ENCODE measurements around the gene EIPR1.
"Not testable (repeated sequence)": the region's sequence is repeated elsewhere in the genome, so short reads cannot be mapped to it uniquely, and the experiment has no call there.

EIPR1 gene

DNA sequence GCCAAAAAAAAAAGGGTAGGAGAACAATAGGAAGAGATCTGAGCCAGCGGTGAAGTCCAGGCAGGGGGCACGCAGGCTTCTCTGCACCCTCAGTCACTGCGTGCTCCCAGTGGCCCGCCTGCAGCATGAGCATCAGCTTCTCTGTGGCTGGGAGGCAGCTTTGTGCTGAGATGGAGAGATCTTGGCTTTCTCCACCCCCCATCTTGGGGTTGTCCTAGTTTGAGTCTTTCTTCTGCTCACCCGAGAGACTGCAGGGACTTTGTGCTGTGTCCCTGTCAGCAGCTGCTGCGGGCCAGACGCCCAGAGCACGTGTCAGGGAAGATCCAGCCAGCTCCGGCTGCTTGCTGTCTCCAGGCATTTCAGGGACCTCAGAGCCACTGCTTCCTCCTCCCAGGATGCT, 22.2 kb upstream of the EIPR1 start:
- DNase-seq: no peak

DNA sequence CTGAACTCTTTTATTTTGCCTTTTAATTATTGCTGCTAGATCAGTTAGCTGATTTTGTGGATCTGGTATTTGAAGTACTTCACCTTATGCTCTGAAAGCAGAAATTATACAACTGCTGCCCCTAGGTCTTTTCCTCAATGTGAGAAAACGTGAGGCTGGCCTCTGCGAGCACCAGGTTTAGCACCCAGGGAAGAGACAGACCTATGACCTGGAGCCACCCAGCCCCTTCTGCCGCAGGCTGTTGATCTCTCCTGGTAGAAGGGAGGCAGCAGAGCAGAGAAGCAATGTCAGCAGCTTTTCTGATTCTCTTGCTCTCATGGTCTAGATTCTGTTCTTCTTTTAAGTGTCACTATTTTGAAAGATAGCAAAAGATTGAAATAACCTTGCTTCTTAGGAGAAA, 21.8 kb upstream of the EIPR1 start:
- no peak for DNase-seq

DNA sequence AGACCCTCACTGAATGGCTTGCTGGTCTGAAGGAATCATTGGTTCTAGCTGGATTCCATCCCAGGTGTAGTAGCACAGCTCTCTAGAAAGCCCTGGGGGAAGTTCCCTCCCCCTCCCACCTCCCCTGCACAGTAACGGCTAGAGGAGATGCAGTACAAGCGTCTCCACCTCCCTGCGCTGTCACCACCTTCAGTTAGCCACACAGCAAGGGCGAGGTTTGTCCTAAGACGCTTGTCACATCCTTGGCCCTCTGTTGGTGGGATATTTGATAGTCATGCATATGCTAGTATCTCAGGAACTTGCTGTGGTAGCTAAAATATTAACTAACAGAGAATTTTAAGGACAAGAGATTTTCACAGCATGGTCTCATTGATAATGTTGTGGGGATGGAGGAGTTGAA, 21.2 kb upstream of the EIPR1 start:
- no peak for DNase-seq

DNA sequence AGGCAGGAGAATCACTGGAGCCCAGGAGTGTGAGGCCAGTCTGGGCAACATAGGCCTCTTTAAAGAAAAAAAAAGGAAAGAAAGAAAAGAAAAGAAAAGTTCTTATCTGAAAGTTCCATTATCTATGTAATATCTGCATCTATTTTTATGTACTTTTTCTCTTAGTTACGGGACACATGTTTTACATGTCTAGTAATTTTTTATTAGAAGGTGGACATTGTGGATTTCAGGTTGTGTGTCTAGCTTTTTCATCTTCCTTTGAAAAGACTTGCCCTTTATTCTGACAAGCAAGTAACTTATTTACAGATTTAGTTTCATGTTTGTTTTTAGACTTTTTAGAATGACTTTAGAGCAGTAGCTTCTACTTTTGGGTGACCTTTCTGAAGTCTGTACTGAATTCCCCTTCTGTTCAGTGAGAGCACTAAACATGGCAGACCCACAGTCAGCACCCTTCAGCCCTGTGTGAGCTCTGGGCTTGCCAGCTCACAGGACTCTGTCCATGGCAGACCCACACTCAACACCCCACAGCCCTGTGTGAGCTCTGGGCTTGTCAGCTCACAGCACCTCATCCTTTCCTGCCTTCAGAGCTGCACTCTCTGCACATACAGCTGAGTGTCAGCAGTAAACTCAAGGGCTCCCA, 19.4 kb upstream of the EIPR1 start:
- DNase-seq: no peak

DNA sequence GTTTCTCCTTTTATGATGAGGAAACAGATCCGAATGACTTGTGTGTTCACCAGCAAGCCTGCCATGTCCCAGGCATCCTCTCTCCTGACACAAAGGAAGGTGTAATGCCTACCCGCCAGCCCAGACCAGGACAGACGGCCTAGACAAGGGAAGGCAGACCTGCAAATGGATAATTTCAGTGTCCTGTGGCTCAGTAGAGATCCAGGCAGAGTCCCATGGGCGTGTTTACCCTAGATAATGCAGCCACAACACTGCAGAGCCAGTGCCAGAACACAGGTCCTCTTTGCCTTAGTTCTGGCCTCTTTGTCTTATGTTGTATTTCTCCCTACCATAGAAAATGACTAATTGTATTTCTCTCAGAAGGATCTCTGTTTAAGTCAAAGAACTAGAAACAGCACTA, 14.6 kb upstream of the EIPR1 start:
- no peak for DNase-seq

DNA sequence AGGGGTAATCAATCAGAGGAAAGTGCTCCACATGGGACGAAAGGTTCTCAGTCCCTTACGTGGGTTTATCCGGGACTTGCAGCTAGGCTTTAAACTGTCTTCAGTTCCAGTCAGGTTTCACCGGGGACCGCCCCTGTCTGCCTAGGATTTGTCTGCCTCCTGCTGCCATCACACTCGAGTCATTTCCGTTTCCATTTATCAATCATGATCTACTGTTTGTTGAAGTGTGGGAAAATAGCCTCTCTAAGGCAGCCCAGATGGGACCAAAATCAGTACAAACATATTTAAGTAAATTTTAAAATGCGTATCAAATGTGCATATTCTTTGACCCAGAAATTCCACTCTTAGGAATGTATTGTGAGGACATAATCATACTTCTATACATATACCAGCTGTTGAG, 12.4 kb upstream of the EIPR1 start:
- DNase-seq: no peak

DNA sequence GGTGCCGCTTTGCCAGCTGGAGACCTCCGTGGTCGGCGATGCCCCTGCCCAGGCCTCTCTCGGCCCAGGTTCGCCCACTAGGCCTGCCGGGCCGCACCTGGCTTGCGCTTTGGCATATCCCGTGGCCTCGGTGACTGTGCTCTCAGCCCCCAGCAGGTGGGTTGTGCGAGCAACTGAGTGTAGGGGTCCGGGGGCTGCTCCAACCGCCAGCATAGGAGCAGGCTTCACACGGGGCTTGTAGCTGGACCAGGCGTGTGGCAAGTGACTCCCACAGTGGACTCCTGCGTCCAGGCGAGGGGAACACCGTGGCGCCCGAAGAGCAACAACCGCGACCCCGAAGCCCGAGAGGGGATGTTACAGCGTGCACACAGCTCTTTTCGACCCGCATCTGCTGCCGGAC, 11.6 kb upstream of the EIPR1 start:
- no peak for DNase-seq

DNA sequence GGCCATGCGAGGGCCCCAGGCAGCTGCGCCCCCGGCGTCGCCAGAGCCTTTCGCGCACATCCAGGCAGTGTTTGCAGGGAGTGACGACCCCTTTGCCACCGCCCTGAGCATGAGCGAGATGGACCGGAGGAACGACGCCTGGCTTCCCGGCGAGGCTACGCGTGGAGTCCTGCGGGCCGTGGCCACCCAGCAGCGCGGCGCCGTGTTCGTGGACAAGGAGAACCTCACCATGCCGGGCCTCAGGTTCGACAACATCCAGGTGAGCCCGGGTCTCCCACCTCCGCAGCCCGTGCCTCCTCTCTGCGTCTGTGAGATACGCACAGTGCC, 10.8 kb upstream of the EIPR1 start:
- DNase-seq: no peak

DNA sequence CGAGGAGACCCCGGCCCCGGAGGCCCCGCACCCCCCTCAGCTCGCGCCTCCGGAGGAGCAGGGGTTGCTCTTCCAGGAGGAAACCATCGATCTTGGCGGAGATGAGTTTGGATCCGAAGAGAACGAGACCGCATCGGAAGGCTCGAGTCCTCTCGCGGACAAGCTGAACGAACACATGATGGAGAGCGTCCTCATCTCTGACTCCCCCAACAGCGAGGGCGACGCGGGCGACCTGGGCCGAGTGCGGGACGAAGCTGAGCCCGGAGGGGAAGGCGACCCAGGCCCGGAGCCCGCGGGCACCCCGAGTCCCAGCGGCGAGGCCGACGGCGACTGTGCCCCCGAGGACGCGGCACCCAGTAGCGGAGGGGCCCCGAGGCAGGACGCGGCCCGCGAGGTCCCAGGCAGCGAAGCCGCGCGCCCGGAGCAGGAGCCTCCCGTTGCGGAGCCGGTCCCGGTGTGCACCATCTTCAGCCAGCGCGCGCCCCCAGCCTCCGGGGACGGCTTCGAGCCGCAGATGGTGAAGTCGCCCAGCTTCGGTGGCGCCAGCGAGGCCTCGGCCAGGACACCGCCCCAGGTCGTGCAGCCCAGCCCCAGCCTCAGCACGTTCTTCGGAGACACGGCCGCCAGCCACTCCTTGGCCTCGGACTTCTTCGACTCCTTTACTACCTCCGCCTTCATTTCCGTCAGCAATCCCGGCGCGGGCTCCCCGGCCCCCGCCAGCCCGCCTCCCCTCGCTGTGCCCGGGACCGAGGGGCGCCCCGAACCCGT, 10.2 kb upstream of the EIPR1 start:
- no peak for DNase-seq

DNA sequence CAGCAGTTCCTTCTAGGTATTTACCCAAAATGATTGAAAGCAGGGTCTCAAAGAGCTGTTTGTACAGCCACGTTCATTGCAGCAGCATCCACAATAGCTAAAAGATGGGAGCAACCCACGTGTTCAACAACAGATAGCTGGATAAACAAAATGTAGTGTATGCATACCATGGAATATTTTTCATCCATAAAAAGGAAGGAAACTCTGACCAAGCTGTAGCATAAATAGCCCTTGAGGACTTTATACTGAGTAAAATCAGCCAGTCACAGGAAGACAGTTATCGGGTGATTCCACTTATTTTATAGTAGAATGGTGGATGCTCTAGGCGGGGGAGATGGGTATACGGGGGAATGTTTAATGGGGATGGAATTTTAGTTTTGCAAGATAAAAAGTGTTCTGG, 9.4 kb upstream of the EIPR1 start:
- DNase-seq: no peak

DNA sequence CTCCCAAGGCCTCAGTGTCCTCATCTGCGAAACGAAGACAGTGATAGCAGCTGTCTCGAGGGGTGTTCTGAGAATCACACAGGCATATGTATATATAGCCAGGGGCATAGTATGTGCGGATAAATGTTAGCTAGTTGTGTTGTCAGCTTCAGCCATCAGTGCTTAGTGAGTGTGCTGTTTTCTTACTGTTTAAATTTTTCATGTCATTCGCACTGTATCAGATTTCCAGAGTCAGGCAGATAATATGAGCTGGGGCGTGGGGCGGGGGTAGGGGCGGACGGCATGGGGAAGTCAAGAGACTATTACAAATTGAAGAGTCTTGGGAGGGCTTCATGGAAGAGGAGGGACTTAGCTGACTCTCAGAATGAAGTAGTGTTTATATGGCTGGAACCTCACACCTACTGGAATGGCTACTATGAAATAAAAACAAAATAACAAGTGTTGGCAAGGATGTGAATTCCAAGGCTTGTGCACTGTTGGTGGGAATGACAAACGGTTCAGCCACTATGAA, 8.9 kb upstream of the EIPR1 start:
- no peak for DNase-seq

DNA sequence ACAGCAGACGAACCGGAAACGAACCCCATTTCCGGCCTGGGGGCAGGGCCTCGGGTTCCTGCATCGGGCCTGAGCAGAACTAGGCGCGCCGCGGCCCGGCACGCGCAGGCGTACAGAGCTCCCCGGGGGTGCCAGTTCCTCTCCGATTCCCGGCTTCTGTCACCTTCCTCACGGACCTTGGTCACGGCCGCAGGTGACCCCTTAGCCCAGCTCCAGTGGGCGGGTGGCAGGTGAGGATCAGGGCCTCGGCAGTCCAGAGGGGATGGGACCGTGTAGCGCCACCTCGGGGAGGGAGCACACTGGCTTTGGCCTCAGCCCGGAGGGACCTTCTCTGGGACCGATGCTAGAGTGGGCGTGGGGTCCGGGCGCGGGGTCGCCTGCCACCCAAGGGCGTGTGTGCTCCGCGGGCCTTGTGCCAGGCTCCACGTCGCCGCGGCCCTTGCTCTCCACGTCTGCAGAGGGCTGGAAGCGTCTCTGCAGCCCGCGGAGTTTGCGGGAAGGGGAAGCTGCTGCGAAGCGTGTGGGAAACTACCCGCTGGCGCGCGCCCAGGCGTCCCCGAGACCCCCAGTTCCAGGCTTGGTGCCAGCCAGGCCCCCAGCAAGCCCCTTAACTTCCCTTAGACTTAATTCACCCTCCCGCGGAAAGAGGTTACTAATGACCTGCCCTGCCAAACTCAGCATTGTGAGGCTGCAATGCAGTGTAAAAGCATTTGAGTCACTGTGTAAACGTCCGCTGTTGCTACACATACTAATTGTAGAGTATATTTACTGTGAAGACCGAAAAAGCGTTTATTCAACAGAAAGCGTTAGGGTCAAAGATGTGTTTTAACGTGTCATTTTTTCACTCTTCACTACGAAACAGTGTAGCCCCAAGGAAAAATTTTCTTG, 2.3 kb upstream of the EIPR1 start, which contains the start of gene TRAPPC12:
Gene TRAPPC12, plus strand, starts transcription at position 48 of the 888 bp plus-strand sequence. CDS start 7,930 bp downstream, outside the sequence.
- peak; percentile 67 for DNase-seq

DNA sequence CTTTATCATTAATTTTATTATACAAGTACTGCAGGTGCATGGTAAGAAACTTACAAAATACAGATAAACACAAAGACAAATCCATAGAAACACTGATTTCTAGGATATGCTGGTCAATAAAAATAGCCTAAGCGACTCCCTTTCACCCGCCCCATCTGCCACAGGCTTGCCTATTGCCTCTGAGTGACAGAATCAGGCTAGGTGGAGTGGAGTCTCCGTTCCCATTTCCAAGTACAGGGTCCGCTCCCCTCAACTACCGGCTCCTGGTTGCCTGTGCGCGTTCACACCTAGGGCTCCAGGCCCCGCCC, 1.7 kb upstream of the EIPR1 start:
- DNase-seq: no peak

DNA sequence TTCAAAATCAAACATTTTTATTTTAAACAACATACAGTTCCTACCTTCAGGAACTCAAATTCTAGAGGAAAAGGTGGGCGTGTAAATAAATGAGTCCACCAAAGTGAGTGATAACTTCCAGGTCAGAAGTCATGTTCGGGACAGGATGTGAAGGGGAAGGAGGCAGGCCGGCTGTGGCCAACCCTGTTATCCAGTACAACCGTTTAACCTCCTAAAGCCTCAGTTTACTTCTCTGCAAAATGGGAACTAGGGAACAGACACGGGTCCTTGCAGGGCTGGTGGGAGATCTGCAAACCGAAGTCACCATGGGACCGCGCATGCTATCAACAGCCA, 373 bp downstream of the EIPR1 start:
- DNase-seq: peak; percentile 22

DNA sequence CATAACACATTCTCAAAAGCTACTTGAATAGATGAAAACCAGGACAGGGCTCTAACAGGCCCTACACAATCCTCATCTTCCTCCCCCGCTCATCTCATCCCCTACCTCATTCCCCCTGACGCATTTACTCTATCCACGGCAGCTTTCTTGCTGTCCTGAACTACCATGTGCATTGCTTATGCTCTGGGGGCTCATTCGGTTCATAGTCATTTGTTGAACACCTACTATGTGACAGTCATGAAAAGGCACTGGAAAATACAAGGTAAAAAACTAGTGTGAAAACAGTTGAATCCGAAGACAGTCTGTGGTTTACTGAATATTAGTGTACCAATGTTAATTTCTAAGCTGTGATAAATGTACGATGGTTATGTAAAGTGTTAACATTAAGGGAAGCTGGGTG, 797 bp downstream of the EIPR1 start:
- DNase-seq: no peak

DNA sequence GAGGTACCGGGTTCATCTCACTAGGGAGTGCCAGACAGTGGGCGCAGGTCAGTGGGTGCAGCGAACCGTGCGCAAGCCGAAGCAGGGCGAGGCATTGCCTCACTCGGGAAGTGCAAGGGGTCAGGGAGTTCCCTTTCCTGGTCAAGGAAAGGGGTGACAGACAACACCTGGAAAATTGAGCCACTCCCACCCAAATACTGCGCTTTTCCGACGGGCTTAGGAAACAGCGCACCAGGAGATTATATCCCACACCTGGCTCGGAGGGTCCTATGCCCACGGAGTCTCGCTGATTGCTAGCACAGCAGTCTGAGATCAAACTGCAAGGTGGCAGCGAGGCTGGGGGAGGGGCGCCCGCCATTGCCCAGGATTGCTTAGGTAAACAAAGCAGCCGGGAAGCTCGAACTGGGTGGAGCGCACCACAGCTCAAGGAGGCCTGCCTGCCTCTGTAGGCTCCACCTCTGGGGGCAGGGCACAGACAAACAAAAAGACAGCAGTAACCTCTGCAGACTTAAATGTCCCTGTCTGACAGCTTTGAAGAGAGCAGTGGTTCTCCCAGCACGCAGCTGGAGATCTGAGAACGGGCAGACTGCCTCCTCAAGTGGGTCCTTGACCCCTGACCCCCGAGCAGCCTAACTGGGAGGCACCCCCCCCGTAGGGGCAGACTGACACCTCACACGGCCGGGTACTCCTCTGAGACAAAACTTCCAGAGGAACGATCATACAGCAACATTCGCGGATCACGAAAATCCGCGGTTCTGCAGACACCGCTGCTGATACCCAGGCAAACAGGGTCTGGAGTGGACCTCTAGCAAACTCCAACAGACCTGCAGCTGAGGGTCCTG, 8.1 kb downstream of the EIPR1 start:
- DNase-seq: not testable (repeated sequence)

DNA sequence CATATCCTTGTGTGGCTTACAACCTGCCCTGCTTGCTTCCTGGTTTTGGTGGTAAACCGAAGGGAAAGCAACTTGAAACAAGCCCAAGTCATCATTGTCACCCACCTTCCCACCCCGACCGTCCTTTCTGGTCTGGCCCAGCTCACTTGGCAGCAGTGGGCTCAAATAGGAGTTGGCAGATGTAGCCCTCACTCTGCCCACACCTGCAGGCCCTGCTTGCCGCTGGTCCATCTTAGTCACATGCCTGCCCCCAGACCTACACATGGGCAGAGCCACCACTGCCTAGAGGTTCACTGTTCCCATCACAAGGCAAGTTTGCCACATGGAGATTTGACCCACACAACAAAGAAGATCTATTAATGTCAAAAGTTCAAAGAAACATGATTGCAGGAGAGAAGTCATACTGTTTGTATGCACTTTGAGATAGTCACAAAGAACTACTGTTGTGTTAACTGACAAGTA, 9.3 kb downstream of the EIPR1 start:
- no peak for DNase-seq

DNA sequence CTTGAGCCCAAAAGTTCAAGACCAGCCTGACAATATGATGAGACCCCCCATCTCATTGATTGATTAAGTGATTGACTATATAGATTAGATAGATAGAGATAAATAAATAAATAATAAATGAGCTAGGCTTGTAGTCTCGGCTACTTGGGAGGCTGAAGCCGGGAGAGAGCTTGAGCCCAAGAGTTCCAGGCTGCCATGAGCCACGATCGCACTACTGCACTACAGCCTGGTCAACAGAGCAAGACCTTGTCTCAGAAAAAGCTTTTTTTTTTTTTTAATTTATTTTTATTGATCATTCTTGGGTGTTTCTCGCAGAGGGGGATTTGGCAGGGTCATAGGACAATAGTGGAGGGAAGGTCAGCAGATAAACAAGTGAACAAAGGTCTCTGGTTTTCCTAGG, 12.4 kb downstream of the EIPR1 start:
- no peak for DNase-seq

DNA sequence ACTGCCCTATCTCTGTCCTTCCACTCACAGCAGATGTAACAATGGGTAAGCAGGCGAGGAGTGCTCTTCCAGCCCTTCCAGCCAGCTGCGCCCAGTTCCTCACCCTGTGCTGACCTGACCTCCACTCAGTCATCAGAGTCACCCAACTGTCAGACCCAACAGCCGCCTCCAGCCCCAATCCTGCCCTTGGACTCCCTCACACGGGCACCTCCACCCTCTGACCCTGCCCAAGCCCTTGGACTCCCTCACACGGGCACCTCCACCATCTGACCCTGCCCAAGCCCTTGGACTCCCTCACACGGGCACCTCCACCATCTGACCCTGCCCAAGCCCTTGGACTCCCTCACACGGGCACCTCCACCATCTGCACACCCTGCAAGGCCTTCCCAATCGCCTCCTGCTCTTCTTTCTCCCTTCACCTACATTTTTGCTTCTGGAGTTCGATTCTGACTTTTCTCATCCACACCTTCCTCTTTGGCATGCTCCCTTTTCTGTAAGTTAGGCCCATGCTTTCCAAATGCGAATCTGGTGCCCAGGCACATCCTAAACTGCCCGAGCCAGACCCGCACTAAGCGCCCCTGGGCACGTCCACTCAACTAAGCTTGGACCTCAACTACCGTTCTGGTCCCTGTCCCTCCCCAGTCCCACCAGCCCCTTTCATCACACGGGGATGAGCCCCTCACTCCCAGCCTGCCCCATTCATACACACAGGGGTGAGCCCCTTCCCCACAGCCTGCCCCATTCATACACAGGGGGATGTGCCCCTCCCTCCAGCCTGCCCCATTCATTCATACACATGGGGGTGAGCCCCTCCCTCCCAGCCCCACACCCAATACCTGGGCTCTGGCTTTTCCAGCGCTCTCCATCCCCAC, 15.9 kb downstream of the EIPR1 start:
- DNase-seq: no peak

DNA sequence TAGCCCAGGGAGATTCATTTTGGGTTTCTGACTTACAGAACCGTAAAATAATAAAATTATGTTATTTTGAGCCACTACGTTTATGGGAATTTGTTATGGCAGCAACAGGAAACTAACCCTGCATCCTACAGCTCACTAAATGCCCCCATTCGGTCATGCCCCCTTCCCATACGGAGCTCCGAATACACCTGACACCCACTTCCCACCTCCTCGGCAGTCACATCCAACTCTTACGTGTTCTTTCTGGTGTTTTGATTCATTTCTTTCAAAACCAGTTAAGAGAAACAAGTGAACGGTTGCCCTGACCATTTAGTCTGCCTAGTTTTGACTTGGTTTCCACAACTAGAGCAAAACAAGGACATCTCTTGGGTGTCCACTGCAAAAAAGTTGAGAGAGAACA, 19.7 kb downstream of the EIPR1 start:
- no peak for DNase-seq

DNA sequence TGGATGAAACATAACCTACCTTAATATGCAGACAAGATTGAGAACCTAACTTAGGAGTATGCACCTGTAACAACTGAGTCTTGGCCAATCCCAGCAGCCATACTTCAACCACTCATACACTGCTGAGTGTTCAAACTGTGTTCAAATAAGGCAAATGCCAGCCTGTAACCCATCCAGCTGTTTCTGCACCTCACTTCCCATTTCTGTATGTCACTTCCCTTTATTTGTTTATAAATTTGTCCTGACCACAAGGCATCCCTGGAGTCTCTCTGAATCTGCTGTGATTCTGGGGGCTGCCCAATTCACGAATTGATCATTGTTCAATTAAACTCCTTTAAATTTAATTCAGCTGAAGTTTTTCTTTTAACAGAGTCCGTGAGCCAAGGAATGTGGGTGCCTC, 20.2 kb downstream of the EIPR1 start:
- peak; percentile 17 for DNase-seq

DNA sequence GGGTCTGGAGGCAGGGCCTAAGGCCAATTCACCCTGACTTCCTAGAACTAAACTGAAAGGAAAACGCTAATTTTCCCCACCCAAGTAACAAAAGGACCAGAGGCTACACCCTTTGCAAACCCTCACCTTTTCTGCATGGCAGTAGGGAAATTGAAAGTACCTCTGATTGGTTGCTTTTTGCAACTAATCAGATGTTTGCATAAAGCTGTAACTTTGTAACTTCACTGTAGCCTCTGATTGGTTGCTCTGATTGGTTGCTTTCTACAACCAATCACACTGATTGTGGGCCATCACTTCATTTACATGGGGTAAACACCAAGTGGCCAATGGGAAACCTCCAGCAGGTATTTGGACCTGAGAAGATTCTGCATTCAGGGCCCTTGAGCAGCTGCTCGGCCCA, 20.8 kb downstream of the EIPR1 start:
- no peak for DNase-seq

Measured in GF-D8 (cell line).